ENCODE measurements around the gene MAP6.

The MAP6 gene

GRCh38 chr11:75576017-75576416 is 92.8 kb downstream of the MAP6 start:
- Histone ChIP-seq H3K4me2 (ENCODE audit: low read length) (no peak overlapping the region), H3K36me3 (ENCODE audit: insufficient read depth, low read length) (no peaks in the 10 kb centered on the region), H3K9me2 (ENCODE audit: low read depth, low read length) (no peaks in the 10 kb centered on the region), H3K79me2 (ENCODE audit: insufficient read depth, low read length) (no peaks in the 10 kb centered on the region), H3K9ac (ENCODE audit: low read length) (no peak overlapping the region), H3K27ac (ENCODE audit: low read depth, low read length, poor library complexity, severe bottlenecking) (no peak overlapping the region), H3K4me1 (ENCODE audit: insufficient read depth, low read length, severe bottlenecking) (no peaks in the 10 kb centered on the region), H3K9me3 (ENCODE audit: low read length) (no peaks in the 10 kb centered on the region), H3F3A (ENCODE audit: insufficient read depth, low read length) (no peaks in the 10 kb centered on the region), H2AFZ (ENCODE audit: low read length) (no peak overlapping the region), H3K27me3 (ENCODE audit: insufficient read depth, low read length) (no peaks in the 10 kb centered on the region), H4K20me1 (ENCODE audit: insufficient read depth, low read length) (no peaks in the 10 kb centered on the region), H3K4me3 (ENCODE audit: low read depth, low read length, poor library complexity, severe bottlenecking) (no peak overlapping the region)
- no peak for TF ChIP-seq EZH2 (IDR thresholded peaks at IDR 0.05; ENCODE audit: borderline replicate concordance, low read length)
- TF ChIP-seq CTCF (IDR thresholded peaks at IDR 0.05; ENCODE audit: low read length) = no peak

- H3K9me3 ChIP-seq (ENCODE audit: low read length) = no peaks in the 10 kb centered on the region
- no peaks in the 10 kb centered on the region for H4K20me1 ChIP-seq (ENCODE audit: insufficient read depth, low read length)
- no peaks in the 10 kb centered on the region for H3K36me3 ChIP-seq (ENCODE audit: insufficient read depth, low read length)
- TF ChIP-seq CTCF (IDR thresholded peaks at IDR 0.05; ENCODE audit: low read length) = no peak
- TF ChIP-seq EZH2 (IDR thresholded peaks at IDR 0.05; ENCODE audit: borderline replicate concordance, low read length) = no peak
- no peak overlapping the region for H3K4me2 ChIP-seq (ENCODE audit: low read length)
- H3K27ac ChIP-seq (ENCODE audit: low read depth, low read length, poor library complexity, severe bottlenecking) = no peak overlapping the region
- H3K27me3 ChIP-seq (ENCODE audit: insufficient read depth, low read length) = no peaks in the 10 kb centered on the region
- H3F3A ChIP-seq (ENCODE audit: insufficient read depth, low read length) = no peaks in the 10 kb centered on the region
- H2AFZ ChIP-seq (ENCODE audit: low read length) = no peak overlapping the region
- no peaks in the 10 kb centered on the region for H3K9me2 ChIP-seq (ENCODE audit: low read depth, low read length)
- H3K79me2 ChIP-seq (ENCODE audit: insufficient read depth, low read length) = no peaks in the 10 kb centered on the region
- no peaks in the 10 kb centered on the region for H3K4me1 ChIP-seq (ENCODE audit: insufficient read depth, low read length, severe bottlenecking)
- H3K9ac ChIP-seq (ENCODE audit: low read length) = no peak overlapping the region
- H3K4me3 ChIP-seq (ENCODE audit: low read depth, low read length, poor library complexity, severe bottlenecking) = no peak overlapping the region
These were observed 93.9 kb downstream of the MAP6 start for GRCh38 chr11:75574698-75575602.

GRCh38 chr11:75572744-75573143 is 96.1 kb downstream of the MAP6 start:
- H3K4me3 ChIP-seq (ENCODE audit: low read depth, low read length, poor library complexity, severe bottlenecking) = no peak overlapping the region
- no peak overlapping the region for H3K9ac ChIP-seq (ENCODE audit: low read length)
- no peaks in the 10 kb centered on the region for H3K9me2 ChIP-seq (ENCODE audit: low read depth, low read length)
- H4K20me1 ChIP-seq (ENCODE audit: insufficient read depth, low read length) = no peaks in the 10 kb centered on the region
- H2AFZ ChIP-seq (ENCODE audit: low read length) = no peak overlapping the region
- H3F3A ChIP-seq (ENCODE audit: insufficient read depth, low read length) = no peaks in the 10 kb centered on the region
- no peaks in the 10 kb centered on the region for H3K4me1 ChIP-seq (ENCODE audit: insufficient read depth, low read length, severe bottlenecking)
- H3K79me2 ChIP-seq (ENCODE audit: insufficient read depth, low read length) = no peaks in the 10 kb centered on the region
- H3K27me3 ChIP-seq (ENCODE audit: insufficient read depth, low read length) = no peaks in the 10 kb centered on the region
- no peaks in the 10 kb centered on the region for H3K9me3 ChIP-seq (ENCODE audit: low read length)
- H3K4me2 ChIP-seq (ENCODE audit: low read length) = no peak overlapping the region
- TF ChIP-seq CTCF (IDR thresholded peaks at IDR 0.05; ENCODE audit: low read length) = no peak
- no peak for TF ChIP-seq EZH2 (IDR thresholded peaks at IDR 0.05; ENCODE audit: borderline replicate concordance, low read length)
- H3K27ac ChIP-seq (ENCODE audit: low read depth, low read length, poor library complexity, severe bottlenecking) = no peak overlapping the region
- H3K36me3 ChIP-seq (ENCODE audit: insufficient read depth, low read length) = no peaks in the 10 kb centered on the region

Data from OCI-LY1 (cell line).